GM18499 (cell line): Measurements from ENCODE around the gene ZBTB20.

Experiments
- ATAC-seq: cut with Tn5 transposase; IDR thresholded peaks from one replicate; pipeline ENCODE4 v1.9.1; 2021; ENCODE audit warnings: moderate number of reproducible peaks; ENCODE audit not compliant: insufficient read depth, unreplicated experiment

ZBTB20 gene

GRCh38 chr3:115040246-115040645 lies 106.8 kb downstream of the ZBTB20 start:
- no peak for ATAC-seq

GRCh38 chr3:115038817-115039216 lies 108.3 kb downstream of the ZBTB20 start:
- no peak for ATAC-seq

- ATAC-seq, result peak; percentile 63
Measured at GRCh38 chr3:115022835-115023398, 124.2 kb downstream of the ZBTB20 start.

- no peak for ATAC-seq
Measured at GRCh38 chr3:115022199-115022598, 124.9 kb downstream of the ZBTB20 start.

- no peak for ATAC-seq
Measured at GRCh38 chr3:115021061-115021460, 126.0 kb downstream of the ZBTB20 start.

GRCh38 chr3:115019900-115020299 lies 127.2 kb downstream of the ZBTB20 start:
- no peak for ATAC-seq

GRCh38 chr3:115018694-115019093 lies 128.4 kb downstream of the ZBTB20 start:
- no peak for ATAC-seq

GRCh38 chr3:115007966-115008365 lies 139.1 kb downstream of the ZBTB20 start:
- ATAC-seq, result no peak

- no peak for ATAC-seq
Measured at GRCh38 chr3:115004201-115005140, 142.6 kb downstream of the ZBTB20 start.

GRCh38 chr3:114998971-114999579 lies 148.0 kb downstream of the ZBTB20 start:
- ATAC-seq, result no peak

- no peak for ATAC-seq
Measured at GRCh38 chr3:114994554-114995341, 152.3 kb downstream of the ZBTB20 start.

GRCh38 chr3:114985776-114986175 lies 161.3 kb downstream of the ZBTB20 start:
- ATAC-seq, result no peak

- no peak for ATAC-seq
Measured at GRCh38 chr3:114983248-114983647, 163.8 kb downstream of the ZBTB20 start.

- peak; percentile 97 for ATAC-seq
Measured at GRCh38 chr3:114974387-114974786, 172.7 kb downstream of the ZBTB20 start.

- no peak for ATAC-seq
Measured at GRCh38 chr3:114973536-114973935, 173.6 kb downstream of the ZBTB20 start.

GRCh38 chr3:114967168-114967567 lies 179.9 kb downstream of the ZBTB20 start:
- no peak for ATAC-seq

- no peak for ATAC-seq
Measured at GRCh38 chr3:114962189-114962588, 184.9 kb downstream of the ZBTB20 start.

- no peak for ATAC-seq
Measured at GRCh38 chr3:114958930-114959329, 188.2 kb downstream of the ZBTB20 start.

GRCh38 chr3:114953800-114954199 lies 193.3 kb downstream of the ZBTB20 start:
- ATAC-seq, result no peak

GRCh38 chr3:114953215-114953799 lies 193.8 kb downstream of the ZBTB20 start:
- no peak for ATAC-seq
